ENCODE data around the gene PAK1. TPM values are rescaled to one million over a fixed set of nuclear protein-coding genes. Genes with fewer than 3 reads are reported as not detected.

PAK1 gene
- total RNA-seq, 2 experiments from 2014 or later = 85.7 to 91.5 TPM

- POLR2A ChIA-PET = no interaction called here
- Mint-ChIP-seq H3K27me3 (ENCODE audit: low read depth) (peaks cover 10% of the 10 kb centered on the region), H3K9me3 (ENCODE audit: insufficient read depth) (no peaks in the 10 kb centered on the region), H3K4me1 (ENCODE audit: low read depth) (no peaks in the 10 kb centered on the region), H3K36me3 (ENCODE audit: low read depth) (no peaks in the 10 kb centered on the region), H3K4me3 (no peak overlapping the region), H3K27ac (no peak overlapping the region)
- CTCF ChIA-PET = no interaction called here
- DNase-seq (no peak), ATAC-seq (no peak)
Observed at GRCh38 chr11:77299528-77299993, 174.3 kb downstream of the PAK1 start.

GRCh38 chr11:77294040-77294439, 179.9 kb downstream of the PAK1 start:
- no peak for ATAC-seq
- no peaks in the 10 kb centered on the region for H3K36me3 Mint-ChIP-seq (ENCODE audit: low read depth)
- ChIA-PET POLR2A (interaction anchor here (0.7 kb wide), 1 partner anchor 323 kb away, joined by 3 read pairs; no protein-coding TSS in a partner anchor), CTCF (no interaction called here)
- no peak overlapping the region for H3K4me3 Mint-ChIP-seq
- H3K4me1 Mint-ChIP-seq (ENCODE audit: low read depth) = no peaks in the 10 kb centered on the region
- no peak for DNase-seq
- H3K27ac Mint-ChIP-seq = no peak overlapping the region
- peaks cover 24% of the 10 kb centered on the region for H3K27me3 Mint-ChIP-seq (ENCODE audit: low read depth)
- H3K9me3 Mint-ChIP-seq (ENCODE audit: insufficient read depth) = no peaks in the 10 kb centered on the region

DNA sequence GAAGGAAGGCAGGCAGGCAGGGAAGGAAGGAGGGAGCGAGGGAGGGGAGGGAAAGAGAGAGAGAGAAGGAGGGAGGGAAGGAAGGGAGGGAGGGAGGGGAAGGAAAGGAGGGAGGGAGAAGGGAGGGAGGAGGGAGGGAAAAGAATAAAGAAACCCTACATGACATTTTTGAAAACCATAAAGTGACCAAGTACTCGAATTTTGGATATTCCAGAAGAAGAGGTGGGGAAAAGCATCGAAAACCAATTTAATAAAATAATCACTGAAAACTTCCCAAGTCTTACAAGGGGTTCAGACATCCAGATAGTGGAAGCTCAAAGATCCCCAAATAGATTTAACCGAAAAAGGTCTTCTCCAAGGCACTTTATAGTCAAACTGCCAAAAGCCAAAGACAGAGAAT, 184.2 kb downstream of the PAK1 start:
- CTCF ChIA-PET = no interaction called here
- Mint-ChIP-seq H3K36me3 (ENCODE audit: low read depth) (no peaks in the 10 kb centered on the region), H3K27ac (no peak overlapping the region), H3K9me3 (ENCODE audit: insufficient read depth) (no peaks in the 10 kb centered on the region), H3K4me3 (no peak overlapping the region), H3K4me1 (ENCODE audit: low read depth) (no peaks in the 10 kb centered on the region), H3K27me3 (ENCODE audit: low read depth) (peaks cover 32% of the 10 kb centered on the region)
- ATAC-seq = no peak
- POLR2A ChIA-PET = no interaction called here
- no peak for DNase-seq

DNA sequence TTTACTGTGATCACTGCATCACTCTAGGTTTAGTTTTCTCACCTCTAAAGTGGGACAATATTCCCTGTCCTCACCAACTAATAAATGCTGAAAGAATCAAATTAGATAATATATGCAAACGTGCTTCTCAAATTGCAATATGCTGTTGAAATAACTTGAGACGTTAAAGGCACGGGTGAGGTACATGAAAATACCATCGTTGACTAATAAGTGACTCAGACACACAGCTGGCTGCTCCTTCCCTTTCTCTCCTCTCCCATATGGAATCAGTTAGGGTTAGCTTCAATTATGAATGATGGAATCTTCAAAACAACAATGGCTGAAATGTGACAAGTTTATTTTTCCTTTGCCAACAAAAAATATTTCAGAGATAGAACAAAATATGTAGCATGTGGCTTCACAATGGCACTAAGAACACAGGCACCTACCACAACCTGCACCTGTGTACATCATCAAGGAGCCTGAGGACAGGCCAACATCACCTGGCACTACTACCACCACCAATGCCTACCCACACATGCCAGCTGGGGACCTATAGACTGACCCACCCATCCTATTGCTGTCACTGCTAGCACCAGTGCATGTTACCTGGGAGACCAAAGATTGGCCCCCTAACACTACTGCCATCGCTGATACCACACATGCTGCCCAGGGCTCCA, 186.2 kb downstream of the PAK1 start:
- Mint-ChIP-seq H3K4me3 (no peak overlapping the region), H3K27ac (no peak overlapping the region), H3K9me3 (ENCODE audit: insufficient read depth) (no peaks in the 10 kb centered on the region), H3K36me3 (ENCODE audit: low read depth) (no peaks in the 10 kb centered on the region), H3K27me3 (ENCODE audit: low read depth) (peaks cover 30% of the 10 kb centered on the region), H3K4me1 (ENCODE audit: low read depth) (no peaks in the 10 kb centered on the region)
- ChIA-PET CTCF (no interaction called here), POLR2A (no interaction called here)
- DNase-seq = no peak
- no peak for ATAC-seq

DNA sequence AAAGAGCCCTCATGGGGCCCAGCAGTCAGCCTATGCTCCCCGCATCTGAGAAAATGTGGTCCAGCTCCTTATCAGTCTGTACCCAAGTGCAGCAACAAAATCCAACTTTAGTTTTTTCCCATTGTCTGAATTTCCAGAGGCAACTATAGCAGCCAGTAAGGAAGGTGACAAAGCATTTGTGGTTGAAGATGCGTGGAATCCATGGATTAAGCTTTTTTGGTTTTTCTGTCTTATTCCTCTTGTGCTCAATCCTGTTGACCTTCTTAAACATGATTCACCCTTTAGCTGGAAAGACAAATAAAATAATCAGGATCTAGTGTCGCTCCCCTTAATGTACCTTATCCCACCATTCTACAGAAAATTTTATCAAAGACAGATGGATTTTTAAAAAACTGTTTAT, 186.8 kb downstream of the PAK1 start:
- ChIA-PET POLR2A (no interaction called here), CTCF (no interaction called here)
- ATAC-seq = no peak
- DNase-seq = no peak
- no peaks in the 10 kb centered on the region for H3K36me3 Mint-ChIP-seq (ENCODE audit: low read depth)
- H3K27ac Mint-ChIP-seq = no peak overlapping the region
- H3K27me3 Mint-ChIP-seq (ENCODE audit: low read depth) = peaks cover 30% of the 10 kb centered on the region
- no peaks in the 10 kb centered on the region for H3K9me3 Mint-ChIP-seq (ENCODE audit: insufficient read depth)
- H3K4me1 Mint-ChIP-seq (ENCODE audit: low read depth) = no peaks in the 10 kb centered on the region
- H3K4me3 Mint-ChIP-seq = no peak overlapping the region

DNA sequence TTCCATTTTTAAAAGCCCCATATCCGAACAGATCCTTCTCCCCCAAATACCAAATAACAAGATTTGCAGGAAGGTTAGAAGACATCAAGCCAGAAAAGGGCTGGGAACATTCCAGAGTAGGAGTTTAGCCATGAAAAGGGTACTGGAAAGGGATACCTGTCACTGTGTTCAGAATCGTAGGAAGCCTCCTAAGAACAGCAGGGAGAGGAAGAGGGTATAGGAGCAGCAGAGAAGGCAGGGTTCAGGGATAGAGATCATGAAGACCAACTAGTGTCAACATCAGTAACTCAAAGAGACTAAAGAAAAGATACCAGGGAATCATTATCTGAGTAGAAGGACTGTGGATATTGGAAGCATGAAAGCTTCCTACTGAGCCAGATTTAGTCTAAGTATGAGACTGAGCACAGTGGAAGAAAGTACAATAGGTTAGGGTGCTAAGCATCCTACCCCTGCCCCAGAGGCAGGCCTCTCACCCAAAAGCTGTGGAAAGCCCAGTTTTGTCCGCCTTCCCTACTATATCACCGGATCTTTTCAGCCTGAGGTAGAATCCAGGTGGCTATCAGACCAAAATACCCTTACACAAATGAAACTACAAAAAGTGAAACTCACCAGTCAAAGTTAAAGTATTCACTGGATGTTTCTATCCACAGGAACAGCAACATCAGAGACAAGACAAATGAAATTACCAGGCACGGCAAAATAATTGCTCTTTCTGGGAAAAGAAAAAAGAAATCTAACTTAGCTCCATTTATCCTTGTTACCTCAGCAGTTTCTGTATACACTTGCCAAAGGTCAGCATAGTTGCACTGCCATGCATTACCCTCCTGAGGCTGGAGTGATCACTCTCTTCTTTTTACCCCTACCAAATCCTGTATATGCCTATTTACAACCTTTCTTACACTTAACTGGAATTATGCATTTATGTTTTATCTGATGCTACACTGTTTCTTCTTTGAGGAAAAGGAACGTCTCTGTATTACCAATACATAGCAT, 189.1 kb downstream of the PAK1 start:
- POLR2A ChIA-PET = no interaction called here
- Mint-ChIP-seq H3K4me1 (ENCODE audit: low read depth) (no peaks in the 10 kb centered on the region), H3K36me3 (ENCODE audit: low read depth) (no peaks in the 10 kb centered on the region), H3K9me3 (ENCODE audit: insufficient read depth) (no peaks in the 10 kb centered on the region), H3K4me3 (no peak overlapping the region), H3K27me3 (ENCODE audit: low read depth) (peaks cover 25% of the 10 kb centered on the region), H3K27ac (no peak overlapping the region)
- CTCF ChIA-PET = no interaction called here
- no peak for ATAC-seq
- DNase-seq = no peak

- ATAC-seq = no peak
- POLR2A ChIA-PET = no interaction called here
- Mint-ChIP-seq H3K9me3 (ENCODE audit: insufficient read depth) (no peaks in the 10 kb centered on the region), H3K4me3 (no peak overlapping the region), H3K36me3 (ENCODE audit: low read depth) (no peaks in the 10 kb centered on the region), H3K4me1 (ENCODE audit: low read depth) (no peaks in the 10 kb centered on the region), H3K27ac (no peak overlapping the region), H3K27me3 (ENCODE audit: low read depth) (peaks cover 26% of the 10 kb centered on the region)
- CTCF ChIA-PET = no interaction called here
- no peak for DNase-seq
Observed at GRCh38 chr11:77283101-77283500, 190.8 kb downstream of the PAK1 start.

GRCh38 chr11:77278595-77279506, 195.0 kb downstream of the PAK1 start:
- no peaks in the 10 kb centered on the region for H3K9me3 Mint-ChIP-seq (ENCODE audit: insufficient read depth)
- no peaks in the 10 kb centered on the region for H3K36me3 Mint-ChIP-seq (ENCODE audit: low read depth)
- H3K4me1 Mint-ChIP-seq (ENCODE audit: low read depth) = no peaks in the 10 kb centered on the region
- DNase-seq (no peak), ATAC-seq (no peak)
- H3K4me3 Mint-ChIP-seq = no peak overlapping the region
- peaks cover 19% of the 10 kb centered on the region for H3K27me3 Mint-ChIP-seq (ENCODE audit: low read depth)
- H3K27ac Mint-ChIP-seq = no peak overlapping the region
- CTCF ChIA-PET = interaction anchor here (0.6 kb wide), 1 partner anchor 151 kb away, joined by 3 read pairs; the partner anchor contains the start of gene MYO7A
- POLR2A ChIA-PET = no interaction called here

- Mint-ChIP-seq H3K4me1 (ENCODE audit: low read depth) (no peaks in the 10 kb centered on the region), H3K9me3 (ENCODE audit: insufficient read depth) (no peaks in the 10 kb centered on the region), H3K4me3 (no peak overlapping the region), H3K36me3 (ENCODE audit: low read depth) (no peaks in the 10 kb centered on the region), H3K27me3 (ENCODE audit: low read depth) (peaks cover 10% of the 10 kb centered on the region), H3K27ac (no peak overlapping the region)
- ChIA-PET CTCF (no interaction called here), POLR2A (no interaction called here)
- DNase-seq (no peak), ATAC-seq (no peak)
Observed at GRCh38 chr11:77276271-77276670, 197.6 kb downstream of the PAK1 start.

All from activated CD8-positive, alpha-beta T cell treated with anti-CD3 and anti-CD28 coated beads, Interleukin-2, amount 10 ng/mL, durations not matched to agents 7 days and 5 days (primary cell).